ENCODE results near the gene ADPRHL1. TPM values are rescaled to one million over a fixed set of nuclear protein-coding genes. Genes with fewer than 3 reads are reported as not detected.

The ADPRHL1 gene
- total and polyA plus RNA-seq, 4 donors = 0.28 to 0.67 (median 0.55) TPM

GRCh38 chr13:113490496-113491417 is 37.5 kb upstream of the ADPRHL1 start, which contains the start of gene DCUN1D2:
Gene DCUN1D2, minus strand, starts transcription at chr13:113490711. Its CDS starts 42 bp downstream, at chr13:113490669.
- H3K9me3 ChIP-seq (ENCODE audit: control insufficient read depth in 4 of 4, low read length in 3 of 4) = no peaks in the 10 kb centered on the region
- TF ChIP-seq EGR1 (IDR thresholded peaks at IDR 0.05; ENCODE audit: low read depth in 2 of 2) = peak; percentile 62 to 95
- TF ChIP-seq GABPA (IDR thresholded peaks at IDR 0.05 in 1 of 2, conservative IDR thresholded peaks at IDR 0.05 in 1 of 2) = peak in 1 of 2 donors; percentile 36
- no peak for TF ChIP-seq RXRA (IDR thresholded peaks at IDR 0.05)
- peak within 1 kb of the TSS; percentile 2 to 68 for H3K9ac ChIP-seq (ENCODE audit: low read depth in 1 of 2, low read length in 2 of 2)
- under 1% methylated on average over 115 of the region's 115 CpGs for WGBS
- DNase-seq (ENCODE audit: low spot score) = peak; percentile 93
- peak within 1 kb of the TSS; percentile 62 to 64 for H3K27ac ChIP-seq (ENCODE audit: low read depth in 1 of 2, low read length in 2 of 2)
- no peaks in the 10 kb centered on the region for H3K27me3 ChIP-seq (ENCODE audit: control insufficient read depth in 4 of 4, insufficient read depth in 4 of 4, low read length in 3 of 4)
- peak within 1 kb of the TSS; percentile 79 to 92 (median 85) for H3K4me3 ChIP-seq (ENCODE audit: low read depth in 1 of 3, low read length in 3 of 3)
- peaks cover 14 to 34% (median 18%) of the 10 kb centered on the region in 4 donors for H3K4me1 ChIP-seq (ENCODE audit: control insufficient read depth in 4 of 4, insufficient read depth in 4 of 4, low read length in 3 of 4)
- H3K36me3 ChIP-seq (ENCODE audit: control insufficient read depth in 4 of 4, insufficient read depth in 3 of 4, low read depth in 1 of 4, low read length in 3 of 4) = peaks cover 0 to 3% (median under 1%) of the 10 kb centered on the region in 4 donors

GRCh38 chr13:113489549-113490495 is 36.5 kb upstream of the ADPRHL1 start:
- Histone ChIP-seq H3K27me3 (ENCODE audit: control insufficient read depth in 4 of 4, insufficient read depth in 4 of 4, low read length in 3 of 4) (no peaks in the 10 kb centered on the region), H3K9ac (ENCODE audit: low read depth in 1 of 2, low read length in 2 of 2) (peak overlapping the region in 1 of 2 donors; percentile 53), H3K4me3 (ENCODE audit: low read depth in 1 of 3, low read length in 3 of 3) (peak overlapping the region; percentile 70 to 92 (median 79)), H3K4me1 (ENCODE audit: control insufficient read depth in 4 of 4, insufficient read depth in 4 of 4, low read length in 3 of 4) (peaks cover 14 to 34% (median 18%) of the 10 kb centered on the region in 4 donors), H3K36me3 (ENCODE audit: control insufficient read depth in 4 of 4, insufficient read depth in 3 of 4, low read depth in 1 of 4, low read length in 3 of 4) (no peaks in the 10 kb centered on the region), H3K9me3 (ENCODE audit: control insufficient read depth in 4 of 4, low read length in 3 of 4) (no peaks in the 10 kb centered on the region), H3K27ac (ENCODE audit: low read depth in 1 of 2, low read length in 2 of 2) (peak overlapping the region; percentile 60 to 62)
- no peak for TF ChIP-seq FOXA1 (IDR thresholded peaks at IDR 0.05)
- no peak for TF ChIP-seq RXRA (IDR thresholded peaks at IDR 0.05)
- TF ChIP-seq SP1 (IDR thresholded peaks at IDR 0.05) = no peak
- TF ChIP-seq CTCF (IDR thresholded peaks at IDR 0.05; ENCODE audit: low read depth, low read length, missing input control) = no peak
- TF ChIP-seq EGR1 (IDR thresholded peaks at IDR 0.05; ENCODE audit: low read depth in 2 of 2) = no peak
- no peak for TF ChIP-seq MAX (IDR thresholded peaks at IDR 0.05)
- no peak for TF ChIP-seq GABPA (IDR thresholded peaks at IDR 0.05 in 1 of 2, conservative IDR thresholded peaks at IDR 0.05 in 1 of 2)
- TF ChIP-seq HNF4G (IDR thresholded peaks at IDR 0.05) = no peak
- TF ChIP-seq FOXA2 (IDR thresholded peaks at IDR 0.05) = no peak
- 7% methylated on average over 54 of the region's 54 CpGs for WGBS
- peak; percentile 41 for DNase-seq (ENCODE audit: low spot score)

- TF ChIP-seq RXRA (IDR thresholded peaks at IDR 0.05) (no peak), SP1 (IDR thresholded peaks at IDR 0.05) (no peak), FOXA1 (IDR thresholded peaks at IDR 0.05) (no peak), TAF1 (conservative IDR thresholded peaks at IDR 0.05) (no peak), GABPA (IDR thresholded peaks at IDR 0.05 in 1 of 2, conservative IDR thresholded peaks at IDR 0.05 in 1 of 2) (no peak), YY1 (IDR thresholded peaks at IDR 0.05) (no peak), FOXA2 (IDR thresholded peaks at IDR 0.05) (no peak)
- H3K4me1 ChIP-seq (ENCODE audit: control insufficient read depth in 4 of 4, insufficient read depth in 4 of 4, low read length in 3 of 4) = peaks cover 14 to 35% (median 18%) of the 10 kb centered on the region in 4 donors
- DNase-seq (ENCODE audit: low spot score) = no peak
- H3K27me3 ChIP-seq (ENCODE audit: control insufficient read depth in 4 of 4, insufficient read depth in 4 of 4, low read length in 3 of 4) = no peaks in the 10 kb centered on the region
- peak overlapping the region in 2 of 3 donors; percentile 70 to 92 for H3K4me3 ChIP-seq (ENCODE audit: low read depth in 1 of 3, low read length in 3 of 3)
- WGBS = 59% methylated on average over 8 of the region's 8 CpGs
- no peak overlapping the region for H3K27ac ChIP-seq (ENCODE audit: low read depth in 1 of 2, low read length in 2 of 2)
- H3K36me3 ChIP-seq (ENCODE audit: control insufficient read depth in 4 of 4, insufficient read depth in 3 of 4, low read depth in 1 of 4, low read length in 3 of 4) = no peaks in the 10 kb centered on the region
- no peaks in the 10 kb centered on the region for H3K9me3 ChIP-seq (ENCODE audit: control insufficient read depth in 4 of 4, low read length in 3 of 4)
- H3K9ac ChIP-seq (ENCODE audit: low read depth in 1 of 2, low read length in 2 of 2) = no peak overlapping the region
Measured at GRCh38 chr13:113489171-113489548, 35.9 kb upstream of the ADPRHL1 start.
